Upper lobe of right lung (tissue), 1 donor: ENCODE results near the gene FASN. TPM values are rescaled to one million over a fixed set of nuclear protein-coding genes. Genes with fewer than 3 reads are reported as not detected.

ENCODE experiments used
- ATAC-seq: fragments of 200-7000 bp; cut with Tn5 transposase; one replicate; pipeline ENCODE4 v1.9.1; 2020; ENCODE audit warnings: mild to moderate bottlenecking, moderate library complexity
- DNase-seq: peaks from one replicate; pipeline ENCODE4 v3.0.0-alpha.2; 2020
- H3K27ac ChIP-seq: fragments of 200-600 bp; one replicate; pipeline ENCODE4 v1.8.0; 2022
- H3K27me3 ChIP-seq: fragments of 200-600 bp; one replicate; pipeline ENCODE4 v1.8.0; 2022; ENCODE audit warnings: mild to moderate bottlenecking
- H3K36me3 ChIP-seq: fragments of 200-600 bp; one replicate; pipeline ENCODE4 v1.8.0; 2022
- H3K4me1 ChIP-seq: fragments of 200-600 bp; one replicate; pipeline ENCODE4 v1.8.0; 2022
- H3K4me3 ChIP-seq: fragments of 200-600 bp; one replicate; pipeline ENCODE4 v1.8.0; 2022; ENCODE audit warnings: mild to moderate bottlenecking
- H3K9me3 ChIP-seq: fragments of 200-600 bp; one replicate; pipeline ENCODE4 v1.8.0; 2022
- intact Hi-C: fragments of 100-400 bp; cut with DNase I; formaldehyde crosslinking; loops from one replicate; pipeline ENCODE4 v1.11.0; 2022
- total RNA-seq: library from RNA; stranded (reverse); fragmentation: NEBNext Ultra II Directional; extraction: Animal tissue kit (Norgen Biotek cat#: 25700); gene quantifications from one replicate; pipeline ENCODE4 v1.2.1, GENCODE V29; 2021
- TF ChIP-seq, protein P1 (sequence below): fragments of 200-600 bp; IDR thresholded peaks from one replicate; pipeline ENCODE4 v1.8.0; 2022; ENCODE audit warnings: antibody characterized with exemption
- donor health status: DM: no; HTN: yes; CAD: no; lungs with severe emphysema.

The FASN gene
- total RNA-seq, 1 donor from 2014 or later, result 432 TPM

DNA sequence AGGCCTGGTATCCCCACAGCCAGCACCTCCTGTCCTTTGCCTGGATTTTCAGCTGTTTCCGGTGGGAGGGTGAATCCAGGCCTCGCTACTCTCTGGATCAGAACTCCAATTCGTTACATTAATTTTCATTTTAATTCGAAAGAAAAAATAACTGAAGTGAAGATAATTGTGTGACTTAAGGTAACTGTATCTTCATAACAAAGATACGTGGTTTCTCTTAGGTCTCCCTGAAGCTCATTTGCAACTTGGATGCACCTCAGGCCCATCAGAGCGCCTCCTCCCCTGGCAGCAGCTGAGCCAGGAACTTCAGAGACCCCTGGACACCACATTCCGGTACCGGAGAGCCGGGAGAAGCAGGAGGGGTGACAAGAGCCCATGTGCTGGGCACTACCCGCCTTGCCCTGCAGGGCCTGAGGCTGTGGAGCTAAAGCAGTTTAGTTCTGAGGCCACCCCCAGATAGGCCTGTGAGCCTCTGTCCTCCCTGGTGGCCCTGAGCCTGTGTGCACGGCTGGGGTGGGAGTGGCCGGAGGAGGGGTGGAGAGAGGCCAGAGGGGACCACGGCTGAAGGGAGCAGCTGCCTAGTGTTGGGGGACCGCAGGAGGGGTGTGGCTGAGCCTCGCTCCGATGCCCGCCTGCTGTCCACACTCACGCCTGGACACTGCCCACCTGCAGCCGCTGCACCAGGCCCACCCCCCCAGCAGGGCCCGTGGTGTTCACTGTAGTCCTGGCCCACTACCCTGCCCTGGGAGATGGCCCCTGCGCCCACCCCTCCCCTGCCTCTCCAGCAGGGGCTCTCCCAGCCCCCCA is 21.0 kb downstream of the FASN start:
- no peak overlapping the region for H3K27ac ChIP-seq
- H3K27me3 ChIP-seq, result no peaks in the 10 kb centered on the region
- H3K4me3 ChIP-seq, result no peak overlapping the region

DNA sequence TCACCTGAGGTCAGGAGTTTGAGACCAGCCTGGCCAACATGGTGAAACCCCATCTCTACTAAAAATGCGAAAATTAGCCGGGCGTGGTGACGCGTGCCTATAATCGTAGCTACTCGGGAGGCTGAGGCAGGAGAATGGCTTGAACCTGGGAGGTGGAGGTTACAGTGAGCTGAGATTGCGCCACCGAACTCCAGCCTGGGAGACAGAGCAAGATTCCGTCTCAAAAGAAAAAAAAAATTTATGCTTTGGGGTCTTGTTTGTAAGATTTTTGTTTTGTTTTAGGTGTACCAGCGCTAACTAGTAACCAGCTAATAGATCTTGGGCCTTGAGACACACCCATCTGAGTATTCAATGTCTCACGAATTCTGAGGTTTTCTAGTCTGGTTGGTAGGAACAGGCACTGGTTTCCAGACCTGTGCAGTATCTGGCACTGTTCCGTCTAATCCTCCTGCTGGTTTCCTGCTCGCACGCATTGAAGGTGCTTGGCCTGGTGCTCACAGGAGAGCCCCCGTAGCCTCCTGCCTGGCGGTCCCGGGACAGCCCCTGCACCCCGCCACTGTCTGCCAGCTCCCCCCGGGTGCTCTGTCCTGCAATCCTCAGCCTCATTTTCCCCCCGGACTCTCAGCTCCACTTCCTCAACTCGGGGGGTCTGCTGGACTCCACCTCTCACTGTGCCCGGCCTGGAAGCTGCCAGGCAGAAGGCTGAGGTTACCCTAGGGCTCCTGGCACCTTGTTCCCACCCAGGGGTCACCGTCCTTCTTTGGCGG is 21.8 kb downstream of the FASN start:
- Histone ChIP-seq H3K27me3 (no peaks in the 10 kb centered on the region), H3K9me3 (no peaks in the 10 kb centered on the region), H3K36me3 (peaks cover 30% of the 10 kb centered on the region), H3K27ac (no peak overlapping the region), H3K4me1 (no peaks in the 10 kb centered on the region), H3K4me3 (no peak overlapping the region)
- ATAC-seq (no peak), DNase-seq (no peak)
- TF ChIP-seq, protein P1, sequence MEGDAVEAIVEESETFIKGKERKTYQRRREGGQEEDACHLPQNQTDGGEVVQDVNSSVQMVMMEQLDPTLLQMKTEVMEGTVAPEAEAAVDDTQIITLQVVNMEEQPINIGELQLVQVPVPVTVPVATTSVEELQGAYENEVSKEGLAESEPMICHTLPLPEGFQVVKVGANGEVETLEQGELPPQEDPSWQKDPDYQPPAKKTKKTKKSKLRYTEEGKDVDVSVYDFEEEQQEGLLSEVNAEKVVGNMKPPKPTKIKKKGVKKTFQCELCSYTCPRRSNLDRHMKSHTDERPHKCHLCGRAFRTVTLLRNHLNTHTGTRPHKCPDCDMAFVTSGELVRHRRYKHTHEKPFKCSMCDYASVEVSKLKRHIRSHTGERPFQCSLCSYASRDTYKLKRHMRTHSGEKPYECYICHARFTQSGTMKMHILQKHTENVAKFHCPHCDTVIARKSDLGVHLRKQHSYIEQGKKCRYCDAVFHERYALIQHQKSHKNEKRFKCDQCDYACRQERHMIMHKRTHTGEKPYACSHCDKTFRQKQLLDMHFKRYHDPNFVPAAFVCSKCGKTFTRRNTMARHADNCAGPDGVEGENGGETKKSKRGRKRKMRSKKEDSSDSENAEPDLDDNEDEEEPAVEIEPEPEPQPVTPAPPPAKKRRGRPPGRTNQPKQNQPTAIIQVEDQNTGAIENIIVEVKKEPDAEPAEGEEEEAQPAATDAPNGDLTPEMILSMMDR, result no peak
- intact Hi-C loops, result no loop called here

More for the DNA sequence above, 21.0 kb downstream of the FASN start:
- intact Hi-C loops, result no loop called here
- peak; percentile 31 for ATAC-seq
- no peak for DNase-seq
- peaks cover 36% of the 10 kb centered on the region for H3K36me3 ChIP-seq
- TF ChIP-seq, protein P1, result no peak
- H3K4me1 ChIP-seq, result no peaks in the 10 kb centered on the region
- H3K9me3 ChIP-seq, result no peaks in the 10 kb centered on the region

DNA sequence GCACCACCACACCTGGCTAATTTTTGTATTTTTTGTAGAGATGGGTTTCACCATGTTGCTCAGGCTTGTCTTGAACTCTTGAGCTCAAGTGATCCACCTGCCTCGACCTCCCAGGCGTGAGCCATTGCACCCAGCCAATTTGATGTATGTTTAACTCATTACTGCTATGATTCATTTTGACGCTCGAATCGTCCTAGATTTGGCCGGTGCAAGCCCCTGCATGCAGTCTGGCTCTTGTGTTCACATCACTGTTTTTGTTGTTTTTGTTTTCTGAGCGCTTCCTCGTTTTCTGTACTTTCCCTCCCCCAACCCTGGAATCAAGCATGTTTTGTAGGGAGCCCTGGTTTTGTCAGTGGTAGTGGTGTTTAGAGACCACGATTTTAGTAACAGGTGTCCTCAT is 24.6 kb downstream of the FASN start:
- TF ChIP-seq, protein P1, result no peak
- Histone ChIP-seq H3K27me3 (no peaks in the 10 kb centered on the region), H3K27ac (no peak overlapping the region), H3K36me3 (peaks cover 3% of the 10 kb centered on the region), H3K4me1 (no peaks in the 10 kb centered on the region), H3K9me3 (no peaks in the 10 kb centered on the region), H3K4me3 (no peak overlapping the region)
- ATAC-seq (no peak), DNase-seq (no peak)
- intact Hi-C loops, result no loop called here

DNA sequence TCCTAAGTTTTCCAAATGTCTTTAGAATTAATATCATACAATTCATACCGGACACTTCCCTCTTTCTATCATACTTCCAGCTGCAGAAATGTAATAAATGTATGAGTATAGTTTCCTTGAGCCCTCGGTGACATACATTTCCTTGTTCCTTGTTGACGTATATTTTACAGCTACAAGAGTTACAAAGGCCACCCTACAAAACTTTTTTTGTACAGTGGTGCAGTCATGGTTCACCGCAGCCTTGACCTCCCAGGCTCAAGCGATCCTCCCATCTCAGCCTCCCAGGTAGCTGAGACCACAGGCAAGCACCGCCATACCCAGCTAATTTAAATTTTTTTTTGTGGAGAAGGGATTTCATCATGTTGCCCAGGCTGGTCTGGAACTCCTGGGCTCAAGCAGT is 25.2 kb downstream of the FASN start:
- no peaks in the 10 kb centered on the region for H3K36me3 ChIP-seq
- no peak overlapping the region for H3K27ac ChIP-seq
- ATAC-seq (no peak), DNase-seq (no peak)
- no peaks in the 10 kb centered on the region for H3K9me3 ChIP-seq
- H3K4me3 ChIP-seq, result no peak overlapping the region
- intact Hi-C loops, result no loop called here
- H3K4me1 ChIP-seq, result no peaks in the 10 kb centered on the region
- TF ChIP-seq, protein P1, result no peak
- no peaks in the 10 kb centered on the region for H3K27me3 ChIP-seq

DNA sequence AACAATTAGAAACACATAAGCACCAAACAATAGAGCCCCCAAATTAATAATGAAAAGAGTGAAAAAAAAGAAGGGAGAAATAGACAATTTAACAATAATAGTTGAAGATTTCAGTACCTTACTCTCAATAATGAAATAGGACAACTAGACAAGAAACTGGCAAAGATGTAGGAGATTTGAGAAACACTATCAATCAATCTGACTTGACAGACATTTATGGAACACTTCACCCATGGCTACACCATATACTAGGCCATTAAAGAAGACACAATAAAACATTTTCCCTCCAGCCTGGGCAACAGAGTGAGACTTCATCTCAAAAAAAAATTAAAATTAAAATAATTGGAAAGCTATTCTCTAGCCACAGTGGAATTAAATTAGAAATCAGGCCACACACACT is 27.4 kb downstream of the FASN start:
- Histone ChIP-seq H3K36me3 (no peaks in the 10 kb centered on the region), H3K27ac (no peak overlapping the region), H3K9me3 (no peaks in the 10 kb centered on the region), H3K4me1 (peaks cover 6% of the 10 kb centered on the region), H3K4me3 (no peak overlapping the region), H3K27me3 (no peaks in the 10 kb centered on the region)
- DNase-seq, result no peak
- TF ChIP-seq, protein P1, result no peak
- ATAC-seq, result no peak
- intact Hi-C loops, result no loop called here
